GM12865 (cell line): Measurements from ENCODE around the gene PROM1.

Experiments used
- DNase-seq: peaks from one replicate; pipeline ENCODE4 v3.0.0; 2010; ENCODE audit warnings: low read depth
- H3K4me3 ChIP-seq: 2 replicates; pipeline ENCODE4 v1.5.1; 2011; ENCODE audit warnings: mild to moderate bottlenecking, low read depth, low read length, control low read depth
- CTCF ChIP-seq: IDR thresholded peaks from 2 replicates; pipeline ENCODE4 v1.5.1; 2011; ENCODE audit warnings: low read length, control low read depth, low read depth, inconsistent platforms; ENCODE audit not compliant: insufficient read depth; ENCODE audit errors: missing control alignments

PROM1 gene

GRCh38 chr4:16034010-16034748, 49.6 kb downstream of the PROM1 start:
- no peak for DNase-seq
- TF ChIP-seq CTCF: no peak
- no peak overlapping the region for H3K4me3 ChIP-seq

- H3K4me3 ChIP-seq: no peak overlapping the region
- DNase-seq: no peak
- no peak for TF ChIP-seq CTCF
These were observed 51.4 kb downstream of the PROM1 start for GRCh38 chr4:16032396-16032770.

- no peak for TF ChIP-seq CTCF
- no peak overlapping the region for H3K4me3 ChIP-seq
- no peak for DNase-seq
These were observed 52.1 kb downstream of the PROM1 start for GRCh38 chr4:16031546-16032395.

GRCh38 chr4:16029886-16030285, 53.9 kb downstream of the PROM1 start:
- no peak overlapping the region for H3K4me3 ChIP-seq
- no peak for DNase-seq
- TF ChIP-seq CTCF: no peak

GRCh38 chr4:16029262-16029661, 54.6 kb downstream of the PROM1 start:
- TF ChIP-seq CTCF: no peak
- no peak overlapping the region for H3K4me3 ChIP-seq
- DNase-seq: no peak

- H3K4me3 ChIP-seq: no peak overlapping the region
- DNase-seq: no peak
- no peak for TF ChIP-seq CTCF
These were observed 56.2 kb downstream of the PROM1 start for GRCh38 chr4:16027626-16028025.
